Loucy (cell line): ENCODE results near the gene PITPNC1.

Experiments used
- H2AFZ ChIP-seq: fragments of 200-600 bp; sonication (generic); 2 replicates; pipeline ENCODE4 v1.6.0; 2016; ENCODE audit warnings: antibody characterized with exemption, mild to moderate bottlenecking, low read length, moderate library complexity
- H3F3A ChIP-seq: fragments of 200-600 bp; 2 replicates; pipeline ENCODE4 v1.6.0; 2016; ENCODE audit warnings: antibody characterized with exemption, low read depth, mild to moderate bottlenecking
- H3K27me3 ChIP-seq: fragments of 200-600 bp; sonication (generic); 2 replicates; pipeline ENCODE4 v1.6.1; 2014; ENCODE audit warnings: low read length, mild to moderate bottlenecking; ENCODE audit not compliant: insufficient read depth, poor library complexity, severe bottlenecking
- H3K36me3 ChIP-seq: fragments of 200-600 bp; sonication (generic); 2 replicates; pipeline ENCODE4 v1.6.1; 2016; ENCODE audit warnings: low read length; ENCODE audit not compliant: insufficient read depth
- H3K4me1 ChIP-seq: fragments of 200-600 bp; sonication (generic); 2 replicates; pipeline ENCODE4 v1.5.1; 2014; ENCODE audit warnings: low read length, mild to moderate bottlenecking; ENCODE audit not compliant: insufficient read depth, poor library complexity, severe bottlenecking
- H3K4me2 ChIP-seq: fragments of 200-600 bp; sonication (generic); 2 replicates; pipeline ENCODE4 v1.6.0; 2014; ENCODE audit warnings: antibody characterized with exemption, low read length, low read depth, mild to moderate bottlenecking; ENCODE audit not compliant: poor library complexity, severe bottlenecking
- H3K4me3 ChIP-seq: fragments of 200-600 bp; sonication (generic); 2 replicates; pipeline ENCODE4 v1.5.1; 2014; ENCODE audit warnings: low read length, mild to moderate bottlenecking, mixed read lengths; ENCODE audit not compliant: poor library complexity, severe bottlenecking
- H3K79me2 ChIP-seq: fragments of 200-600 bp; sonication (generic); 2 replicates; pipeline ENCODE4 v1.6.1; 2014; ENCODE audit warnings: low read length; ENCODE audit not compliant: insufficient read depth
- H3K9ac ChIP-seq: fragments of 200-600 bp; sonication (generic); 2 replicates; pipeline ENCODE4 v1.6.0; 2014; ENCODE audit warnings: mild to moderate bottlenecking, low read depth, low read length, moderate library complexity; ENCODE audit not compliant: poor library complexity, severe bottlenecking
- H3K9me2 ChIP-seq: fragments of 200-600 bp; sonication (generic); replicated peaks from 2 replicates; pipeline ENCODE4 v1.6.1; 2016; ENCODE audit warnings: low read depth, low read length, mixed read lengths
- H3K9me3 ChIP-seq: fragments of 200-600 bp; sonication (generic); 2 replicates; pipeline ENCODE4 v1.6.1; 2014; ENCODE audit warnings: mild to moderate bottlenecking, antibody characterized with exemption, low read length, low read depth; ENCODE audit not compliant: insufficient read depth
- H4K20me1 ChIP-seq: fragments of 200-600 bp; sonication (generic); 2 replicates; pipeline ENCODE4 v1.6.0; 2014; ENCODE audit warnings: antibody characterized with exemption, low read length, mild to moderate bottlenecking; ENCODE audit not compliant: insufficient read depth, poor library complexity, severe bottlenecking
- EZH2phosphoT487 ChIP-seq: fragments of 200-600 bp; IDR thresholded peaks from 2 replicates; pipeline ENCODE4 v1.6.1; 2018; ENCODE audit warnings: antibody characterized with exemption, mild to moderate bottlenecking, moderate library complexity, borderline replicate concordance
- TF ChIP-seq, protein P1 (sequence below): fragments of 200-600 bp; sonication (generic); conservative IDR thresholded peaks from 2 replicates; pipeline ENCODE4 v1.5.1; 2014; ENCODE audit warnings: mild to moderate bottlenecking, antibody characterized with exemption, low read length

The PITPNC1 gene

DNA sequence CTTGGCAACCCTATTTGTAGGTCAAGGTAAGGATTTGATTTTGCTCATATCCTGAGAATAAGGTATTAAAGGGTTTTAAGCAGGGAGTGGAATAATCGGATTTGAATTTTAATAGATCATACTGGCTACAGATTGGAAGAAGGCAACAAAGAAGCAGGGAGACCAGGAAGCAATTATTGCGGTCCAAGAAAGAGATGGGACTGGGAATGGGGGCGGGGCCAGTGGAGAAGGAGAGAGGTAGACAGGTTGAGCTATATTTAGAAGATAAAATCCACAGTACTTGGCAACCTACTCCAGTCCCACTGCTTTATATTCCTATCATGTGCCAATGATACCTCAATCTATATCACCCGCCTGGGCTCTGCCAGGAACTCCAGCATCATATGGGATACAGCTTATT is 334.8 kb downstream of the PITPNC1 start:
- Histone ChIP-seq H3F3A (no peaks in the 10 kb centered on the region), H3K36me3 (no peaks in the 10 kb centered on the region), H2AFZ (no peak overlapping the region), H3K27me3 (no peaks in the 10 kb centered on the region), H3K9ac (no peak overlapping the region), H3K9me3 (no peaks in the 10 kb centered on the region), H3K9me2 (no peaks in the 10 kb centered on the region), H3K79me2 (no peaks in the 10 kb centered on the region), H4K20me1 (no peaks in the 10 kb centered on the region), H3K4me1 (peaks cover 5% of the 10 kb centered on the region), H3K4me2 (no peak overlapping the region), H3K4me3 (no peak overlapping the region)
- TF ChIP-seq EZH2phosphoT487, result no peak
- TF ChIP-seq, protein P1, sequence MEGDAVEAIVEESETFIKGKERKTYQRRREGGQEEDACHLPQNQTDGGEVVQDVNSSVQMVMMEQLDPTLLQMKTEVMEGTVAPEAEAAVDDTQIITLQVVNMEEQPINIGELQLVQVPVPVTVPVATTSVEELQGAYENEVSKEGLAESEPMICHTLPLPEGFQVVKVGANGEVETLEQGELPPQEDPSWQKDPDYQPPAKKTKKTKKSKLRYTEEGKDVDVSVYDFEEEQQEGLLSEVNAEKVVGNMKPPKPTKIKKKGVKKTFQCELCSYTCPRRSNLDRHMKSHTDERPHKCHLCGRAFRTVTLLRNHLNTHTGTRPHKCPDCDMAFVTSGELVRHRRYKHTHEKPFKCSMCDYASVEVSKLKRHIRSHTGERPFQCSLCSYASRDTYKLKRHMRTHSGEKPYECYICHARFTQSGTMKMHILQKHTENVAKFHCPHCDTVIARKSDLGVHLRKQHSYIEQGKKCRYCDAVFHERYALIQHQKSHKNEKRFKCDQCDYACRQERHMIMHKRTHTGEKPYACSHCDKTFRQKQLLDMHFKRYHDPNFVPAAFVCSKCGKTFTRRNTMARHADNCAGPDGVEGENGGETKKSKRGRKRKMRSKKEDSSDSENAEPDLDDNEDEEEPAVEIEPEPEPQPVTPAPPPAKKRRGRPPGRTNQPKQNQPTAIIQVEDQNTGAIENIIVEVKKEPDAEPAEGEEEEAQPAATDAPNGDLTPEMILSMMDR, result no peak

DNA sequence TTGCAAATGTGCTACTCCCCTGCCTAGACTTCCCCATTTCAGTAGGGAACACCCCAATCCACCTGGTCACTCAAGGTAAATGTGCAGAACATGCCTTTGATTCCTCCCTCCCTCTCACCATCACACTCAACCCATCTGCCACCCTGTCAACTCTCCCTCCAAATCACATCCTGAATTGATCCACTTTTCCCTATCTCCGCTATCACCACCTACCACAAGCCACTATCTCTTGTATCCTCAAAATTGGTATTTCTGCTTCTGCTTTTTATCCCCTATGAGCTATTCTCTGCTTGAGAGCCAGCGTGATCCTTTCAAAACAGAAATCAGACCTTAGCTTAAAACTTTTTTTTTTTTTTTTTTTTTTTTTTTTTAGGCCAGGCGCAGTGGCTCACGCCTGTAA is 335.3 kb downstream of the PITPNC1 start:
- no peaks in the 10 kb centered on the region for H3K9me3 ChIP-seq
- H4K20me1 ChIP-seq, result no peaks in the 10 kb centered on the region
- no peaks in the 10 kb centered on the region for H3K79me2 ChIP-seq
- no peak overlapping the region for H3K9ac ChIP-seq
- H3K4me3 ChIP-seq, result no peak overlapping the region
- no peak overlapping the region for H2AFZ ChIP-seq
- no peaks in the 10 kb centered on the region for H3F3A ChIP-seq
- no peaks in the 10 kb centered on the region for H3K27me3 ChIP-seq
- H3K36me3 ChIP-seq, result no peaks in the 10 kb centered on the region
- TF ChIP-seq, protein P1, result no peak
- H3K9me2 ChIP-seq, result no peaks in the 10 kb centered on the region
- no peak overlapping the region for H3K4me2 ChIP-seq
- H3K4me1 ChIP-seq, result peaks cover 9% of the 10 kb centered on the region

DNA sequence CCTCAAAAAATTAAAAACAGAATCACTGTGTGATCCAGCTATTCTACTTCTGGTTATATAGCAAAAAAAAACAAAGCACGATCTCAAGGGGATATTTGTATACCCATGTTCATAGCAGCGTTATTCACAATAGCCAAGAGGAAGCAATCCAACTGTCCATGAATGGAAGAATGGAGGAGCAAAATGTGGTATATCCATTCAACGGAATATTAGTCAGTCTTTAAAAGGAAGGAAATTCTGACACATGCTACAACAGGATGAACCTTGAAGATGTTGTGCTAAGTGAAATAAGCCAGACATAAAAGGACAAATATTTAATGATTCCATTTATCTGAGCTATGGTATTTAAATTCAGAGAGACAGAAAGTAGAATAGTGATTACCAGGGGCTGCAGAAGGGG is 336.1 kb downstream of the PITPNC1 start:
- Histone ChIP-seq H3K27me3 (no peaks in the 10 kb centered on the region), H3K4me1 (peaks cover 9% of the 10 kb centered on the region), H3K9ac (no peak overlapping the region), H3K36me3 (no peaks in the 10 kb centered on the region), H3K4me3 (no peak overlapping the region), H3K9me2 (no peaks in the 10 kb centered on the region), H3K9me3 (no peaks in the 10 kb centered on the region), H3K4me2 (no peak overlapping the region), H3K79me2 (peaks cover 5% of the 10 kb centered on the region), H2AFZ (no peak overlapping the region), H3F3A (no peaks in the 10 kb centered on the region), H4K20me1 (no peaks in the 10 kb centered on the region)
- TF ChIP-seq EZH2phosphoT487, result no peak
- TF ChIP-seq, protein P1, result no peak
